Parathyroid adenoma (tissue), 2 donors: Measurements from ENCODE around the gene ADAMTS16.

ENCODE experiments used
- H2AFZ ChIP-seq: fragments of 300-600 bp; sonication (generic); one replicate; pipeline ENCODE4 v1.7.0; 2017; ENCODE audit warnings: antibody characterized with exemption, mild to moderate bottlenecking
- H3K27ac ChIP-seq: fragments of 300-600 bp; sonication (generic); one replicate; pipeline ENCODE4 v1.7.0; 2017
- H3K27me3 ChIP-seq: fragments of 300-600 bp; sonication (generic); one replicate; pipeline ENCODE4 v1.7.0; 2017; ENCODE audit warnings: low read length; ENCODE audit not compliant: control insufficient read depth, insufficient read depth
- H3K36me3 ChIP-seq: fragments of 300-600 bp; sonication (generic); one replicate; pipeline ENCODE4 v1.7.0; 2017; ENCODE audit warnings: low read length; ENCODE audit not compliant: control insufficient read depth, insufficient read depth
- H3K4me1 ChIP-seq: fragments of 300-600 bp; sonication (generic); one replicate; pipeline ENCODE4 v1.7.0; 2017; ENCODE audit warnings: control low read depth
- H3K4me2 ChIP-seq: fragments of 300-600 bp; sonication (generic); one replicate; pipeline ENCODE4 v1.7.0; 2017; ENCODE audit warnings: low read length
- H3K4me3 ChIP-seq: fragments of 300-600 bp; sonication (generic); one replicate; pipeline ENCODE4 v1.7.0; 2017; ENCODE audit warnings: low read depth, low read length
- H3K79me2 ChIP-seq: fragments of 300-600 bp; sonication (generic); one replicate; pipeline ENCODE4 v1.7.0; 2017; ENCODE audit warnings: control low read depth
- H3K9ac ChIP-seq: fragments of 300-600 bp; sonication (generic); one replicate; pipeline ENCODE4 v1.7.0; 2017; ENCODE audit warnings: mild to moderate bottlenecking
- H3K9me3 ChIP-seq: fragments of 300-600 bp; sonication (generic); one replicate; pipeline ENCODE4 v1.7.0; 2017; ENCODE audit warnings: low read length; ENCODE audit not compliant: control insufficient read depth
- TF ChIP-seq, protein P1 (sequence below): fragments of 300-600 bp; sonication (generic); IDR thresholded peaks from one replicate; pipeline ENCODE4 v1.7.0; 2017; ENCODE audit warnings: antibody characterized with exemption, mild to moderate bottlenecking
- donor health status: primary hyperparathyroidism.

Gene ADAMTS16

DNA sequence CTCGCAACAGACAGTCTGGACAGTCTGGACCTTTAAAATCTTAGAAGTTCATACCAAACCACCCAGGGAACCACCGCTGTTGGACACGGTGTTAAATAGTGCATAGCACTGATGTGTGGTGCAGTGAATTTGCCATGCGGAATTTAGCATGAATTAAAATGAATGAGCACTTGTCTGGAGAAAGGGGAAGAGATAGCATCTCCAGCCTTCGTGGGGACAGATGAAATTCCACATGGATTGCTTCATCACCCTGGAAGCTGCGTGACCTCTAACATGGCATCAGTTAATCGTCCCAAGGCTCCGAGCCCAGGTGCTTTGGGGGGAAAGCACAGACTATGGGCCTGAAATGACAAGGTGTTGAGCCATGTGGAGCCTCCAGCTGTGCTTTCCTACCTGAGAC, 91.4 kb downstream of the ADAMTS16 start:
- Histone ChIP-seq H3K27ac (no peak overlapping the region), H2AFZ (no peak overlapping the region), H3K27me3 (no peaks in the 10 kb centered on the region), H3K4me1 (no peaks in the 10 kb centered on the region), H3K4me2 (no peak overlapping the region), H3K9ac (no peak overlapping the region), H3K36me3 (no peaks in the 10 kb centered on the region), H3K9me3 (no peaks in the 10 kb centered on the region), H3K79me2 (no peaks in the 10 kb centered on the region), H3K4me3 (no peak overlapping the region)
- TF ChIP-seq, protein P1, sequence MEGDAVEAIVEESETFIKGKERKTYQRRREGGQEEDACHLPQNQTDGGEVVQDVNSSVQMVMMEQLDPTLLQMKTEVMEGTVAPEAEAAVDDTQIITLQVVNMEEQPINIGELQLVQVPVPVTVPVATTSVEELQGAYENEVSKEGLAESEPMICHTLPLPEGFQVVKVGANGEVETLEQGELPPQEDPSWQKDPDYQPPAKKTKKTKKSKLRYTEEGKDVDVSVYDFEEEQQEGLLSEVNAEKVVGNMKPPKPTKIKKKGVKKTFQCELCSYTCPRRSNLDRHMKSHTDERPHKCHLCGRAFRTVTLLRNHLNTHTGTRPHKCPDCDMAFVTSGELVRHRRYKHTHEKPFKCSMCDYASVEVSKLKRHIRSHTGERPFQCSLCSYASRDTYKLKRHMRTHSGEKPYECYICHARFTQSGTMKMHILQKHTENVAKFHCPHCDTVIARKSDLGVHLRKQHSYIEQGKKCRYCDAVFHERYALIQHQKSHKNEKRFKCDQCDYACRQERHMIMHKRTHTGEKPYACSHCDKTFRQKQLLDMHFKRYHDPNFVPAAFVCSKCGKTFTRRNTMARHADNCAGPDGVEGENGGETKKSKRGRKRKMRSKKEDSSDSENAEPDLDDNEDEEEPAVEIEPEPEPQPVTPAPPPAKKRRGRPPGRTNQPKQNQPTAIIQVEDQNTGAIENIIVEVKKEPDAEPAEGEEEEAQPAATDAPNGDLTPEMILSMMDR: no peak

DNA sequence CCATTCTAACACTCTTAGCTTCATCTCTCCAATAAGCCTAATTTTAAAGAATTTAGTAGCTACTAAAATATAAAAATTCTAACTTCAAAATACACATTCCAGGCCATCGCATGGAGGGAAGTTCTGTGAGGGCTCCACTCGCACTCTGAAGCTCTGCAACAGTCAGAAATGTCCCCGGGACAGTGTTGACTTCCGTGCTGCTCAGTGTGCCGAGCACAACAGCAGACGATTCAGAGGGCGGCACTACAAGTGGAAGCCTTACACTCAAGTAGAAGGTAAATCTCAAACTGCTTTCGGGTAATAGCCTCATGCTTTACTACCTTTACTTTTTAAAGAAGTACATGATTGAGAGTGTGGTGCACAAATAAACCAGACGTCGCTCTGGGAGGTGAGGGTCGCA, 94.8 kb downstream of the ADAMTS16 start:
- TF ChIP-seq, protein P1: no peak

DNA sequence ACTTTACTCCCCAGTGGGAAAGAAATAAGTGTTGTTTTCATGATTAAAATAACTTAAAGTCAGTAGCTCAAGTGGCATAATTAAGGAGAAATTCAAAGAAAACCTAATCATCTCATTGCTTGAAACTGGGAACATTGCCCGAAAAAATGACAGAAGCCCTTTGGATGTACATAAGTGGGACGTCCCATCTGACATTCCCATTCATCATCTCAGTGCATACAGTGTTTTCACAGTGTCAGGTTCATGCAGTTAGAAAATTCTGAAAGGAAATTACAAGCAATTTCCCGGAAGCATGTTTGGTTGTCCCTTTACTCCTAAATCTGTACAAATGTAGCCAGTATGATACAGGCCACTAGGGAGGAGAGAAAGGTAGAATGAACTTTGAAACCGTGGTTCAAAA, 95.6 kb downstream of the ADAMTS16 start:
- TF ChIP-seq, protein P1: no peak

More for the DNA sequence above, 94.8 kb downstream of the ADAMTS16 start:
- no peak overlapping the region for H3K4me3 ChIP-seq
- no peaks in the 10 kb centered on the region for H3K36me3 ChIP-seq
- H3K4me2 ChIP-seq: no peak overlapping the region
- no peak overlapping the region for H2AFZ ChIP-seq
- H3K4me1 ChIP-seq: no peaks in the 10 kb centered on the region
- H3K9me3 ChIP-seq: no peaks in the 10 kb centered on the region
- H3K27ac ChIP-seq: no peak overlapping the region
- H3K79me2 ChIP-seq: no peaks in the 10 kb centered on the region
- no peaks in the 10 kb centered on the region for H3K27me3 ChIP-seq
- H3K9ac ChIP-seq: no peak overlapping the region

DNA sequence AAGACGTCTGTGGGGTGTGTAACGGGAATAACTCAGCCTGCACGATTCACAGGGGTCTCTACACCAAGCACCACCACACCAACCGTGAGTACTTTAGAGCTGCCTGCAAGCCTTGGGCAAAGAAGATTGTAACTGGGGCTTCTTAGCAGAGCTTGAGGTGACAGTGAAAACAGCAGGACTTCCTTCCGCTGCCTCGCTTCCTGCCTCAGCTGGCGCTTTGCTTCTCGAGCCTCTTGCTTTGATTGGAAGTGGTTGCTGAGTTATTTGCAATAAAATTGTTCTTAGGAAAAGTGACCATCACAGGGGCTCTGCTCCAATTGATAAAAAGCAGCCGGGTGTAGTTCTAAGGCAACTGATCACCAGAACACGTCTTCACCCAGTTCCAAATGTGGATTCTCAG, 99.1 kb downstream of the ADAMTS16 start:
- TF ChIP-seq, protein P1: no peak
- no peaks in the 10 kb centered on the region for H3K27me3 ChIP-seq
- no peak overlapping the region for H3K9ac ChIP-seq
- H3K4me1 ChIP-seq: no peaks in the 10 kb centered on the region
- H3K4me3 ChIP-seq: no peak overlapping the region
- H3K79me2 ChIP-seq: no peaks in the 10 kb centered on the region
- no peak overlapping the region for H3K4me2 ChIP-seq
- H3K9me3 ChIP-seq: no peaks in the 10 kb centered on the region
- H3K36me3 ChIP-seq: no peaks in the 10 kb centered on the region
- H3K27ac ChIP-seq: no peak overlapping the region
- H2AFZ ChIP-seq: no peak overlapping the region

More for the DNA sequence above, 95.6 kb downstream of the ADAMTS16 start:
- no peaks in the 10 kb centered on the region for H3K79me2 ChIP-seq
- no peak overlapping the region for H3K27ac ChIP-seq
- H3K36me3 ChIP-seq: no peaks in the 10 kb centered on the region
- no peak overlapping the region for H3K9ac ChIP-seq
- H3K9me3 ChIP-seq: no peaks in the 10 kb centered on the region
- no peak overlapping the region for H3K4me3 ChIP-seq
- H2AFZ ChIP-seq: no peak overlapping the region
- no peak overlapping the region for H3K4me2 ChIP-seq
- H3K27me3 ChIP-seq: no peaks in the 10 kb centered on the region
- H3K4me1 ChIP-seq: no peaks in the 10 kb centered on the region

DNA sequence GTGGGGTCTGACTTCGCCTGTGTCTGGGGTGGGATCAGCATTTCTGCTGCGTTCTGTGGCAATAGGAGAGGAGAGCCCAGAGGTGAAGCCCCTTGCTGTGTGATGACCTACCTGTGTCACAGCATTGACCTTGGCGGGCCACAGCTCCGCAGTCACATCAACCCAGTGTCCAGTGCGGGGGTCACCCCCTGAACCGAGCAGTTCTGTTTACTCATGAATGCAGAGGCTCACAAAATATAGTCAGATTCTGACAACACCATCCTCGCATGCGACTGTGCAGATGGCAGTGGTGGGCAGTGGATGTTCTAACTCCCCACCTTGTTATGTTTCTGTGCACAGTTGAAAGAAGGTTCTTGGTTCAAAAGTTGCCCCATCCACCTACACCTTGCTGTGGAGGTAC, 100.1 kb downstream of the ADAMTS16 start:
- no peaks in the 10 kb centered on the region for H3K79me2 ChIP-seq
- TF ChIP-seq, protein P1: no peak
- no peak overlapping the region for H3K4me2 ChIP-seq

More for the DNA sequence above, 100.1 kb downstream of the ADAMTS16 start:
- Histone ChIP-seq H3K36me3 (no peaks in the 10 kb centered on the region), H3K9me3 (no peaks in the 10 kb centered on the region), H3K27me3 (no peaks in the 10 kb centered on the region), H2AFZ (no peak overlapping the region), H3K9ac (no peak overlapping the region), H3K27ac (no peak overlapping the region), H3K4me1 (no peaks in the 10 kb centered on the region), H3K4me3 (no peak overlapping the region)
